WTC11 (cell line): ENCODE results near the gene LAMB4.

Source experiments
- ATF2 ChIP-seq: sonication (generic); formaldehyde crosslinking; IDR thresholded peaks from 2 replicates; pipeline ENCODE4 v1.8.1; 2022; ENCODE audit warnings: low read depth, missing genetic modification reagents, borderline replicate concordance
- MLX ChIP-seq: sonication (generic); formaldehyde crosslinking; IDR thresholded peaks from 2 replicates; pipeline ENCODE4 v1.8.1; 2023; ENCODE audit warnings: mild to moderate bottlenecking, missing genetic modification reagents, moderate library complexity
- NR1H2 ChIP-seq: sonication (generic); formaldehyde crosslinking; IDR thresholded peaks from 2 replicates; pipeline ENCODE4 v1.9.0; 2021; ENCODE audit warnings: mild to moderate bottlenecking, moderate library complexity, missing genetic modification reagents
- NR2C2 ChIP-seq: sonication (generic); formaldehyde crosslinking; IDR thresholded peaks from 2 replicates; pipeline ENCODE4 v1.8.0; 2022; ENCODE audit warnings: mild to moderate bottlenecking, missing genetic modification reagents
- SP1 ChIP-seq: sonication (generic); formaldehyde crosslinking; conservative IDR thresholded peaks from 2 replicates; pipeline ENCODE4 v1.8.1; 2022; ENCODE audit warnings: missing genetic modification reagents
- TEAD1 ChIP-seq: sonication (generic); formaldehyde crosslinking; IDR thresholded peaks from 2 replicates; pipeline ENCODE4 v1.8.0; 2022; ENCODE audit warnings: mild to moderate bottlenecking, missing genetic modification reagents
- TF ChIP-seq, protein P1 (sequence below): fragments of 200-600 bp; IDR thresholded peaks from 2 replicates; pipeline ENCODE4 v1.8.0; 2022; ENCODE audit warnings: antibody characterized with exemption

GRCh38 chr7:108054537-108054936, 75.6 kb downstream of the LAMB4 start:
- TF ChIP-seq NR1H2 (no peak), MLX (CRISPR knock-in tag) (no peak), TEAD1 (CRISPR knock-in tag) (no peak), ATF2 (no peak), SP1 (CRISPR knock-in tag) (no peak), NR2C2 (no peak)
- TF ChIP-seq, protein P1, sequence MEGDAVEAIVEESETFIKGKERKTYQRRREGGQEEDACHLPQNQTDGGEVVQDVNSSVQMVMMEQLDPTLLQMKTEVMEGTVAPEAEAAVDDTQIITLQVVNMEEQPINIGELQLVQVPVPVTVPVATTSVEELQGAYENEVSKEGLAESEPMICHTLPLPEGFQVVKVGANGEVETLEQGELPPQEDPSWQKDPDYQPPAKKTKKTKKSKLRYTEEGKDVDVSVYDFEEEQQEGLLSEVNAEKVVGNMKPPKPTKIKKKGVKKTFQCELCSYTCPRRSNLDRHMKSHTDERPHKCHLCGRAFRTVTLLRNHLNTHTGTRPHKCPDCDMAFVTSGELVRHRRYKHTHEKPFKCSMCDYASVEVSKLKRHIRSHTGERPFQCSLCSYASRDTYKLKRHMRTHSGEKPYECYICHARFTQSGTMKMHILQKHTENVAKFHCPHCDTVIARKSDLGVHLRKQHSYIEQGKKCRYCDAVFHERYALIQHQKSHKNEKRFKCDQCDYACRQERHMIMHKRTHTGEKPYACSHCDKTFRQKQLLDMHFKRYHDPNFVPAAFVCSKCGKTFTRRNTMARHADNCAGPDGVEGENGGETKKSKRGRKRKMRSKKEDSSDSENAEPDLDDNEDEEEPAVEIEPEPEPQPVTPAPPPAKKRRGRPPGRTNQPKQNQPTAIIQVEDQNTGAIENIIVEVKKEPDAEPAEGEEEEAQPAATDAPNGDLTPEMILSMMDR: no peak
